Osteoblast (primary cell): ENCODE results near the gene TRAPPC6A. TPM values are rescaled to one million over a fixed set of nuclear protein-coding genes. Genes with fewer than 3 reads are reported as not detected.
A peak's percentile ranks its signal among the peaks of the same experiment; 100 is the strongest.

Experiments
- DNase-seq: peaks from one replicate; pipeline ENCODE4 v3.0.0; 2011; ENCODE audit warnings: low spot score, mixed read lengths; ENCODE audit not compliant: insufficient read length; ENCODE audit errors: missing footprints
- H2AFZ ChIP-seq: 2 replicates; pipeline ENCODE4 v1.6.0; 2011; ENCODE audit warnings: mild to moderate bottlenecking, low read length
- H3K27ac ChIP-seq: 2 replicates; pipeline ENCODE4 v1.5.1; 2011; ENCODE audit warnings: mild to moderate bottlenecking, low read depth, low read length, moderate library complexity
- H3K27me3 ChIP-seq: 2 replicates; pipeline ENCODE4 v1.6.0; 2012; ENCODE audit warnings: mild to moderate bottlenecking, control low read depth, inconsistent platforms, low read length, moderate library complexity; ENCODE audit not compliant: insufficient read depth
- H3K36me3 ChIP-seq: 2 replicates; pipeline ENCODE4 v1.5.1; 2011; ENCODE audit warnings: mild to moderate bottlenecking, low read length, control low read depth, moderate library complexity; ENCODE audit not compliant: insufficient read depth
- H3K4me1 ChIP-seq: 2 replicates; pipeline ENCODE4 v1.5.1; 2011; ENCODE audit warnings: mild to moderate bottlenecking, low read length, control low read depth, moderate library complexity; ENCODE audit not compliant: insufficient read depth
- H3K4me2 ChIP-seq: 2 replicates; pipeline ENCODE4 v1.6.0; 2011; ENCODE audit warnings: mild to moderate bottlenecking, low read length; ENCODE audit not compliant: insufficient read depth
- H3K4me3 ChIP-seq: fragments of 200-600 bp; sonication (generic); 3 replicates; pipeline ENCODE4 v1.5.1; 2012; ENCODE audit warnings: mild to moderate bottlenecking, low read length, inconsistent platforms; ENCODE audit not compliant: insufficient read depth
- H3K79me2 ChIP-seq: 2 replicates; pipeline ENCODE4 v1.6.0; 2012; ENCODE audit warnings: mild to moderate bottlenecking, low read length, control low read depth, inconsistent platforms; ENCODE audit not compliant: insufficient read depth
- H3K9me3 ChIP-seq: 2 replicates; pipeline ENCODE4 v1.5.1; 2011; ENCODE audit warnings: low read depth, low read length, control low read depth
- H4K20me1 ChIP-seq: 2 replicates; pipeline ENCODE4 v1.6.0; 2012; ENCODE audit warnings: mild to moderate bottlenecking, low read length, control low read depth; ENCODE audit not compliant: insufficient read depth
- CTCF ChIP-seq: IDR thresholded peaks from 2 replicates; pipeline ENCODE4 v1.5.1; 2011; ENCODE audit warnings: mild to moderate bottlenecking, low read depth, low read length, moderate library complexity; ENCODE audit errors: extremely low read depth
- total RNA-seq: library from RNA; depleted of rRNA; stranded (reverse); fragments of >200 nt; gene quantifications from 2 replicates; pipeline ENCODE4 v1.2.3, GENCODE V29; 2012

Gene TRAPPC6A
- total RNA-seq, 1 donor, result 13.8 TPM

GRCh38 chr19:45180936-45181335 is 2.9 kb upstream of the TRAPPC6A start:
- H3K4me2 ChIP-seq, result peak overlapping the region; percentile 16
- H4K20me1 ChIP-seq, result peaks cover 10% of the 10 kb centered on the region
- no peak overlapping the region for H3K27ac ChIP-seq
- peak; percentile 60 for DNase-seq
- peaks cover 18% of the 10 kb centered on the region for H3K4me1 ChIP-seq
- H3K27me3 ChIP-seq, result no peaks in the 10 kb centered on the region
- peaks cover 9% of the 10 kb centered on the region for H3K36me3 ChIP-seq
- no peaks in the 10 kb centered on the region for H3K9me3 ChIP-seq
- H3K79me2 ChIP-seq, result peaks cover 31% of the 10 kb centered on the region
- TF ChIP-seq CTCF, result no peak
- H2AFZ ChIP-seq, result no peak overlapping the region
- no peak overlapping the region for H3K4me3 ChIP-seq

DNA sequence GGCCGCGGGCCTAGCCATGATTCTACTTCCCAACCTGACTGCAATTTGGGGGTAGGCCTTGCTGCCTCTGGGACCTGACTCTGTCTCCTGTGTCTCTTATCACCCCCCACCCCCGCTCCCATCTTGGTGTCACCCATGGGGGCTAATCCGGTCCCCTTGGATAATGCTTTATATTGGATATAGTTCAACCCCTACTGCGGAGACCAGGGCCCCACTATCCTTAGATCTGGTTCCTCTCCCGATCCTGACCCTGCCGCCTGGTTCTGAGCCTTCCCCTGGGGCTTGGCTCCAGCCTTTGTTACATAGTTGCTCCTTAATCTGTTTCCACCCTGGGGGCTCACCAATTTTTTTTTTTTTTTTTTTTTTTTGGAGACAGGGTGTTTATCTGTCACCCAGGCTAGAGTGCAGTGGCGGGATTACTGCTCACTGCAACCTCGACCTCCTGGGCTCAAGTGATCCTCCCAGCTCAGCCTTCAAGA is 1.9 kb upstream of the TRAPPC6A start:
- Histone ChIP-seq H3K4me1 (peaks cover 19% of the 10 kb centered on the region), H3K27ac (peak overlapping the region; percentile 95), H3K4me2 (peak overlapping the region; percentile 97), H2AFZ (peak overlapping the region; percentile 65), H3K4me3 (peak overlapping the region; percentile 89), H3K9me3 (no peaks in the 10 kb centered on the region), H3K79me2 (peaks cover 31% of the 10 kb centered on the region), H3K27me3 (no peaks in the 10 kb centered on the region), H3K36me3 (peaks cover 9% of the 10 kb centered on the region), H4K20me1 (peaks cover 7% of the 10 kb centered on the region)
- DNase-seq, result no peak
- no peak for TF ChIP-seq CTCF

GRCh38 chr19:45179072-45179891 is 1.2 kb upstream of the TRAPPC6A start:
- peaks cover 23% of the 10 kb centered on the region for H3K4me1 ChIP-seq
- H3K4me2 ChIP-seq, result peak overlapping the region; percentile 97
- no peaks in the 10 kb centered on the region for H3K9me3 ChIP-seq
- peak; percentile 91 for DNase-seq
- peaks cover 9% of the 10 kb centered on the region for H3K36me3 ChIP-seq
- peaks cover 7% of the 10 kb centered on the region for H4K20me1 ChIP-seq
- no peak for TF ChIP-seq CTCF
- H3K4me3 ChIP-seq, result peak overlapping the region; percentile 89
- peak overlapping the region; percentile 95 for H3K27ac ChIP-seq
- no peaks in the 10 kb centered on the region for H3K27me3 ChIP-seq
- H2AFZ ChIP-seq, result peak overlapping the region; percentile 73
- H3K79me2 ChIP-seq, result peaks cover 31% of the 10 kb centered on the region
